Measurements from ENCODE around the gene ADCY1. TPM values are rescaled to one million over a fixed set of nuclear protein-coding genes. Genes with fewer than 3 reads are reported as not detected.

Gene ADCY1
- total RNA-seq, 2 donors from 2014 or later = 0.14 to 0.85 TPM

- no peak overlapping the region for H3K4me3 ChIP-seq
- H3K9me3 ChIP-seq = no peaks in the 10 kb centered on the region
- no peak for ATAC-seq (ENCODE audit: insufficient number of reproducible peaks, low FRiP score, low read depth)
- TF ChIP-seq CTCF (IDR thresholded peaks at IDR 0.05) = no peak
- no peaks in the 10 kb centered on the region for H3K36me3 ChIP-seq
- no peak for DNase-seq (ENCODE audit: low spot score)
- H3K4me1 ChIP-seq (ENCODE audit: control insufficient read depth in 1 of 2, low read depth in 2 of 2) = no peaks in the 10 kb centered on the region
- H3K27ac ChIP-seq = no peak overlapping the region
- no peaks in the 10 kb centered on the region for H3K27me3 ChIP-seq (replicated peaks; ENCODE audit: insufficient read depth)
Observed at GRCh38 chr7:45650404-45651394, 76.5 kb downstream of the ADCY1 start.

GRCh38 chr7:45651540-45651939 is 77.4 kb downstream of the ADCY1 start:
- ATAC-seq (ENCODE audit: insufficient number of reproducible peaks, low FRiP score, low read depth) (no peak), DNase-seq (ENCODE audit: low spot score) (no peak)
- Histone ChIP-seq H3K27ac (no peak overlapping the region), H3K36me3 (no peaks in the 10 kb centered on the region), H3K9me3 (no peaks in the 10 kb centered on the region), H3K4me1 (ENCODE audit: control insufficient read depth in 1 of 2, low read depth in 2 of 2) (no peaks in the 10 kb centered on the region), H3K4me3 (no peak overlapping the region), H3K27me3 (replicated peaks; ENCODE audit: insufficient read depth) (no peaks in the 10 kb centered on the region)
- TF ChIP-seq CTCF (IDR thresholded peaks at IDR 0.05) = no peak

GRCh38 chr7:45652630-45653029 is 78.5 kb downstream of the ADCY1 start:
- H3K36me3 ChIP-seq = no peaks in the 10 kb centered on the region
- H3K4me3 ChIP-seq = no peak overlapping the region
- H3K4me1 ChIP-seq (ENCODE audit: control insufficient read depth in 1 of 2, low read depth in 2 of 2) = no peaks in the 10 kb centered on the region
- TF ChIP-seq CTCF (IDR thresholded peaks at IDR 0.05) = no peak
- no peaks in the 10 kb centered on the region for H3K27me3 ChIP-seq (replicated peaks; ENCODE audit: insufficient read depth)
- DNase-seq (ENCODE audit: low spot score) = no peak
- no peak for ATAC-seq (ENCODE audit: insufficient number of reproducible peaks, low FRiP score, low read depth)
- H3K9me3 ChIP-seq = no peaks in the 10 kb centered on the region
- H3K27ac ChIP-seq = no peak overlapping the region

- H3K4me3 ChIP-seq = no peak overlapping the region
Observed at GRCh38 chr7:45653209-45653907, 79.2 kb downstream of the ADCY1 start.

More at GRCh38 chr7:45653209-45653907, 79.2 kb downstream of the ADCY1 start:
- Histone ChIP-seq H3K27ac (no peak overlapping the region), H3K36me3 (no peaks in the 10 kb centered on the region), H3K9me3 (no peaks in the 10 kb centered on the region), H3K4me1 (ENCODE audit: control insufficient read depth in 1 of 2, low read depth in 2 of 2) (no peaks in the 10 kb centered on the region), H3K27me3 (replicated peaks; ENCODE audit: insufficient read depth) (no peaks in the 10 kb centered on the region)
- ATAC-seq (ENCODE audit: insufficient number of reproducible peaks, low FRiP score, low read depth) (no peak), DNase-seq (ENCODE audit: low spot score) (no peak)
- TF ChIP-seq CTCF (IDR thresholded peaks at IDR 0.05) = no peak

Data from thoracic aorta (tissue), 2 donors.